Thyroid gland (tissue), 4 donors: ENCODE results near the gene RAD51.

Experiments
- POLR2A ChIP-seq, 2 donors: fragments of 450-650 bp; IDR thresholded peaks; one replicate each; pipeline ENCODE4 v1.6.1; 2017; ENCODE audit warnings: antibody characterized with exemption in 2 of 2, mild to moderate bottlenecking in 2 of 2, moderate library complexity in 1 of 2
- TF ChIP-seq, protein P1 (sequence below), 6 experiments: fragments of 200-600 bp in 3 of 6; fragments of 450-650 bp in 3 of 6; sonication (generic) in 3 of 6; IDR thresholded peaks; one replicate each; pipeline ENCODE4 v1.5.1; 2016 to 2019; ENCODE audit warnings: antibody characterized with exemption in 6 of 6, mild to moderate bottlenecking in 2 of 6, inconsistent platforms in 1 of 6, moderate library complexity in 1 of 6

DNA sequence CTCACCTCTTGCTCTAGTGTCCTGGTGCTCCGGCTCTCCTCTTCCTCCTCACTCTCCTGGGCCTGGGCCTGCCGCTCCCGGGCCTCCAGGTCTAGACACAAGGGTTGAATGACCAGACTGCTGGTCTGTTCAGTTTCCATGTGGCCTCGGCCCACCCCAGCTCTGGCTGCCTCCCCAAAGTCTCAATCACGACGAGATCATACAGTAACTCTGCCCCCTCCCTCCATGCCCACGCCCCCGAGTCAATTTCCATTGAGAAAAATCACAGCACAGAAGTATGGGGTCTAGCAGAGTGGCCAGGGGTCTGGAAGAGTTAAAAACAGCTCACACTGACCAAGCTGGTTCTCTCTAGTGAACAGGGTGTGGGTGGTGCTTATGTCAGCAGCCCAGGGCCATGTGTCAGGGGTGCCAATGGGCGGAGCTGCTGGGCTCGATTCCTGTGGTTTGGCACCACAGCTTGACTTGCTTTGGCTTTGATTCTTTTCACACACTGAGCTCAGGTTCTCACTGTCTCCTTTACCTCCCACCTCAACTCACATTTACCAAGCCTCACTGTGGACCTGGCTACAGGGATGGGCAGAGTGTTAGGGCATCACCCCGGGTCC lies 81.7 kb downstream of the RAD51 start:
- TF ChIP-seq, protein P1, sequence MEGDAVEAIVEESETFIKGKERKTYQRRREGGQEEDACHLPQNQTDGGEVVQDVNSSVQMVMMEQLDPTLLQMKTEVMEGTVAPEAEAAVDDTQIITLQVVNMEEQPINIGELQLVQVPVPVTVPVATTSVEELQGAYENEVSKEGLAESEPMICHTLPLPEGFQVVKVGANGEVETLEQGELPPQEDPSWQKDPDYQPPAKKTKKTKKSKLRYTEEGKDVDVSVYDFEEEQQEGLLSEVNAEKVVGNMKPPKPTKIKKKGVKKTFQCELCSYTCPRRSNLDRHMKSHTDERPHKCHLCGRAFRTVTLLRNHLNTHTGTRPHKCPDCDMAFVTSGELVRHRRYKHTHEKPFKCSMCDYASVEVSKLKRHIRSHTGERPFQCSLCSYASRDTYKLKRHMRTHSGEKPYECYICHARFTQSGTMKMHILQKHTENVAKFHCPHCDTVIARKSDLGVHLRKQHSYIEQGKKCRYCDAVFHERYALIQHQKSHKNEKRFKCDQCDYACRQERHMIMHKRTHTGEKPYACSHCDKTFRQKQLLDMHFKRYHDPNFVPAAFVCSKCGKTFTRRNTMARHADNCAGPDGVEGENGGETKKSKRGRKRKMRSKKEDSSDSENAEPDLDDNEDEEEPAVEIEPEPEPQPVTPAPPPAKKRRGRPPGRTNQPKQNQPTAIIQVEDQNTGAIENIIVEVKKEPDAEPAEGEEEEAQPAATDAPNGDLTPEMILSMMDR (IDR thresholded peaks at IDR 0.05), result no peak
- no peak for TF ChIP-seq POLR2A (IDR thresholded peaks at IDR 0.05)
